Neural cell (in vitro differentiated cells): ENCODE data around the gene ABCA1. TPM values are rescaled to one million over a fixed set of nuclear protein-coding genes. Genes with fewer than 3 reads are reported as not detected.

Experiments used
- H2AFZ ChIP-seq: fragments of 200-600, 300-800 bp; sonication (generic), shearing (Covaris generic); 2 replicates; pipeline ENCODE4 v1.6.0; 2014; ENCODE audit warnings: low read depth, mild to moderate bottlenecking, antibody characterized with exemption, low read length, moderate library complexity
- H3F3A ChIP-seq: fragments of 200-600 bp; shearing (Covaris generic); 2 replicates; pipeline ENCODE4 v1.6.1; 2016; ENCODE audit warnings: mild to moderate bottlenecking, moderate library complexity, mixed read lengths, antibody characterized with exemption, low read length; ENCODE audit not compliant: insufficient read depth, poor library complexity, severe bottlenecking
- H3K27ac ChIP-seq: fragments of 200-600, 300-800 bp; sonication (generic), shearing (Covaris generic); 2 replicates; pipeline ENCODE4 v1.5.1; 2014; ENCODE audit warnings: mild to moderate bottlenecking, low read length, moderate library complexity
- H3K27me3 ChIP-seq: fragments of 300-800, 200-600 bp; sonication (generic), shearing (Covaris generic); 2 replicates; pipeline ENCODE4 v1.6.0; 2014; ENCODE audit warnings: mild to moderate bottlenecking, low read depth, low read length, moderate library complexity; ENCODE audit not compliant: insufficient read depth
- H3K36me3 ChIP-seq: fragments of 300-800, 200-600 bp; sonication (generic), shearing (Covaris generic); 2 replicates; pipeline ENCODE4 v1.5.1; 2014; ENCODE audit warnings: mild to moderate bottlenecking, antibody characterized with exemption, low read length, moderate library complexity; ENCODE audit not compliant: insufficient read depth
- H3K4me2 ChIP-seq: fragments of 300-800, 200-600 bp; sonication (generic), shearing (Covaris generic); 2 replicates; pipeline ENCODE4 v1.6.0; 2014; ENCODE audit warnings: mild to moderate bottlenecking, low read length
- H3K4me3 ChIP-seq: fragments of 300-800, 200-600 bp; sonication (generic), shearing (Covaris generic); 2 replicates; pipeline ENCODE4 v1.5.1; 2014; ENCODE audit warnings: mild to moderate bottlenecking, low read length, moderate library complexity
- H3K79me2 ChIP-seq: fragments of 200-600 bp; shearing (Covaris generic); replicated peaks from 2 replicates; pipeline ENCODE4 v1.6.0; 2014; ENCODE audit warnings: mild to moderate bottlenecking, low read length, moderate library complexity; ENCODE audit not compliant: insufficient read depth
- H3K9ac ChIP-seq: fragments of 300-800, 200-600 bp; sonication (generic), shearing (Covaris generic); 2 replicates; pipeline ENCODE4 v1.6.1; 2016; ENCODE audit warnings: mild to moderate bottlenecking, low read length, mixed read lengths
- H3K9me2 ChIP-seq: fragments of 200-600 bp; shearing (Covaris generic); 2 replicates; pipeline ENCODE4 v1.6.1; 2016; ENCODE audit warnings: mild to moderate bottlenecking, low read length, mixed read lengths; ENCODE audit not compliant: insufficient read depth
- H3K9me3 ChIP-seq: fragments of 200-600, 300-800 bp; sonication (generic), shearing (Covaris generic); 2 replicates; pipeline ENCODE4 v1.6.1; 2016; ENCODE audit warnings: mild to moderate bottlenecking, mixed run types, low read length, moderate library complexity, mixed read lengths
- H4K20me1 ChIP-seq: fragments of 200-600 bp; shearing (Covaris generic); 2 replicates; pipeline ENCODE4 v1.6.1; 2016; ENCODE audit warnings: mild to moderate bottlenecking, mixed run types; ENCODE audit not compliant: insufficient read depth
- CTCF ChIP-seq: fragments of 450-650 bp; IDR thresholded peaks from 2 replicates; pipeline ENCODE4 v1.5.1; 2014; ENCODE audit warnings: antibody characterized with exemption, mild to moderate bottlenecking, moderate library complexity; ENCODE audit not compliant: poor library complexity, severe bottlenecking
- EP300 ChIP-seq: fragments of 450-650 bp; conservative IDR thresholded peaks from 2 replicates; pipeline ENCODE4 v1.6.1; 2014; ENCODE audit warnings: antibody characterized with exemption, mild to moderate bottlenecking, moderate library complexity; ENCODE audit not compliant: poor library complexity, severe bottlenecking
- EZH2 ChIP-seq: fragments of 200-600, 300-800 bp; shearing (Covaris generic), sonication (generic); IDR thresholded peaks from 2 replicates; pipeline ENCODE4 v1.6.1; 2014; ENCODE audit warnings: antibody characterized with exemption, low read length, borderline replicate concordance, mild to moderate bottlenecking; ENCODE audit not compliant: insufficient read depth, poor library complexity, severe bottlenecking
- MXI1 ChIP-seq: fragments of 450-650 bp; conservative IDR thresholded peaks from 2 replicates; pipeline ENCODE4 v1.6.1; 2014; ENCODE audit warnings: antibody characterized with exemption, mild to moderate bottlenecking; ENCODE audit not compliant: poor library complexity, severe bottlenecking
- POLR2AphosphoS5 ChIP-seq: IDR thresholded peaks from 2 replicates; pipeline ENCODE4 v1.6.1; 2012
- RAD21 ChIP-seq: fragments of 450-650 bp; conservative IDR thresholded peaks from 2 replicates; pipeline ENCODE4 v1.6.1; 2014; ENCODE audit warnings: antibody characterized with exemption, mild to moderate bottlenecking, moderate library complexity
- REST ChIP-seq: IDR thresholded peaks from 2 replicates; pipeline ENCODE4 v1.6.1; 2012; ENCODE audit warnings: borderline replicate concordance
- SMC3 ChIP-seq: fragments of 450-650 bp; conservative IDR thresholded peaks from 2 replicates; pipeline ENCODE4 v1.6.1; 2014; ENCODE audit warnings: antibody characterized with exemption, mild to moderate bottlenecking, moderate library complexity; ENCODE audit not compliant: poor library complexity
- TAF1 ChIP-seq: IDR thresholded peaks from 2 replicates; pipeline ENCODE4 v1.6.1; 2012; ENCODE audit warnings: low read depth
- polyA plus RNA-seq: library from polyadenylated mRNA; depleted of rRNA; stranded (reverse); fragments of >200 nt; gene quantifications from 2 replicates; pipeline ENCODE4 v1.2.3, GENCODE V29; 2014

ABCA1 gene
- polyA plus RNA-seq, 1 donor from 2014 or later = 5.2 TPM

GRCh38 chr9:104968025-104968982, 40.3 kb upstream of the ABCA1 start:
- H3K9ac ChIP-seq = peak overlapping the region; percentile 82
- H3K4me3 ChIP-seq = peak overlapping the region; percentile 79
- H3K9me2 ChIP-seq = no peaks in the 10 kb centered on the region
- peak; percentile 61 for TF ChIP-seq MXI1
- TF ChIP-seq TAF1 = peak; percentile 74
- peak; percentile 55 for TF ChIP-seq SMC3
- peak; percentile 77 for TF ChIP-seq REST
- TF ChIP-seq RAD21 = peak; percentile 54
- TF ChIP-seq EZH2 = no peak
- peak; percentile 90 for TF ChIP-seq POLR2AphosphoS5
- TF ChIP-seq CTCF = no peak
- TF ChIP-seq EP300 = peak; percentile 34
- H3K27me3 ChIP-seq = no peaks in the 10 kb centered on the region
- H3K9me3 ChIP-seq = no peaks in the 10 kb centered on the region
- H3F3A ChIP-seq = no peaks in the 10 kb centered on the region
- no peaks in the 10 kb centered on the region for H4K20me1 ChIP-seq
- peak overlapping the region; percentile 98 for H3K4me2 ChIP-seq
- no peaks in the 10 kb centered on the region for H3K36me3 ChIP-seq
- H3K27ac ChIP-seq = peak overlapping the region; percentile 77
- H3K79me2 ChIP-seq = no peaks in the 10 kb centered on the region
- H2AFZ ChIP-seq = peak overlapping the region; percentile 91

- Histone ChIP-seq H3K36me3 (no peaks in the 10 kb centered on the region), H4K20me1 (no peaks in the 10 kb centered on the region), H3K4me3 (no peak overlapping the region), H3K9ac (no peak overlapping the region), H3F3A (no peaks in the 10 kb centered on the region), H3K27me3 (no peaks in the 10 kb centered on the region), H3K9me3 (no peaks in the 10 kb centered on the region), H3K27ac (no peak overlapping the region), H3K4me2 (no peak overlapping the region), H3K9me2 (no peaks in the 10 kb centered on the region), H2AFZ (no peak overlapping the region), H3K79me2 (no peaks in the 10 kb centered on the region)
- TF ChIP-seq POLR2AphosphoS5 = no peak
Observed at GRCh38 chr9:104963076-104963475, 35.1 kb upstream of the ABCA1 start.
